GM21515 (cell line): ENCODE results near the gene KSR2.

Source experiments
- ATAC-seq: cut with Tn5 transposase; IDR thresholded peaks from one replicate; pipeline ENCODE4 v1.9.1; 2021; ENCODE audit not compliant: unreplicated experiment

KSR2 gene

DNA sequence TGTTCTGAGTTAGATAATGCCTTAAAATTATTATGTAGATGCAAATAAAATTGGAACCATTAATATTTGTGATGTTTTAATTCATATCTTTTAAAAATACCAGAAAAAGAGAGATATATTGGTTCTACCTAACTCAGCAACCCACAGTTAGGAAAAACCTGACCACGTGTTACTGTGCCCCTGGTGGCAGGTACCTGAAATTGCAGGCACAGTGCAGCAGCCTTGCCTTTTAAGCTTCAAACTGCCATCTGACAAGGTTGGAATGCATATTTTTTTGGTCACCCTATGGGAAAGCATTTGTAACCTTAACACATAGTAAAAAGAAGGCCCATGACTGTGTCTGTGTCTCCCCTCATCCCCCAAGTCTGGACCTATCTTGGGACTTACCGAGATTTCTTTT lies 498.0 kb downstream of the KSR2 start:
- no peak for ATAC-seq

DNA sequence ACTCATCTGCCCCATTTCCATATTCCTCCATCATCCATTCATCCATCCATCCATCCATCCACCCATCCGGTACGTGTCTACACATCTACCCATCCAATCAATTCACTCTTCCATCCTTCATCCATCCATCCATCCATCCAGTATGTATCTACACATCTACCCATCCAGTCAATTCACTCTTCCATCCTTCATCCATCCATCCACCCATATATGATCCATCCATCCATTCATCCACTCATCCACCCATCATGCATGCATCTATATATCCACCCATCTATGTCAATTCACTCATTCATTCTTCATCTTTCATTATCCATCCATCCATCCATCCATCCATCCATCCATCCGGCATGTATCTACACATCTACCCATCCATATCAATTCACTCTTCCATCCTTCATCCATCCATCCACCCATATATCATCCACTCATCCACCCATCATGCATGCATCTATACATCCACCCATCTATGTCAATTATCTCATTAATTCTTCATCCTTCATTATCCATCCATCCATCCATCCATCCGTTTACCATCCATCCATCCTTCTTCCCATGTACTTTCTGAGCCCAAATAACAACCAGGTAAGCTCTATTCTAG lies 498.8 kb downstream of the KSR2 start:
- no peak for ATAC-seq

DNA sequence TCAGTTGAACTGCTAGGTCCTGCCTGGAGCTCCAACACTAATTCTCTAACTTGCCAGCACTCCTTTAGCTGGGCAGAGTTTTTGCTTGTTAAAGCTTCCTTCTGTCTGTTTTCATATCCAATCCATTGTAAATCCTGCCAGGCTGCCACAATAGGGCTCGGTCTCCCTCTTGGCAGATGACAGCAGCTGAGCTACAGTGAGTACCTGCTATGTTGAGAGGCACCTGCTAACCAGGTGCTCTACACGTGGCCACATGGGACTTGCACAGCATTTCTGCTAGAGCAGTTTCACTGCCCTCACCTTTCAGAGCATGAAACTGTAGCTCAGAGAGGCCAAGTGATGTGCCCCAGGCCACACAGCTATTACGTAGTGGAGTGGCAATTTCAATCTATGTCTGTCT lies 500.8 kb downstream of the KSR2 start:
- no peak for ATAC-seq

DNA sequence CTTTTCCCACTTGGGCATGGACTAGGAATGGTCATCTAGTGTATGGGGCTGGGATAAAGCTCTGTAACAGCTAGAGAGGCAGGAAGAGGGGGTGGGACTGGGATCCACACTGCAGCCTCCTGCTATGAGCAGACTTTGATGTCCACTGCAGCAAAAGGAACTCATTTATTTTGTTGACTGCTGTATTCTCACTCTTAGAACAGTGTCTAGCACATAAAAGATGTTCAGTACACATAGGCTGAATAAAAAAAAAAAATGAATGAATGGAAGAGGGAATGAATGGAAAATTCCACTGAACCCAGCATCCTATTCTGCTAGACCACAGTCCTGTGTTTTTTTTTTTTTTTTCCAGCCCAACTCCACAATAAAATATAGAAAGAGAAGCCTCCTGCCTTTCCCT lies 501.2 kb downstream of the KSR2 start:
- no peak for ATAC-seq

DNA sequence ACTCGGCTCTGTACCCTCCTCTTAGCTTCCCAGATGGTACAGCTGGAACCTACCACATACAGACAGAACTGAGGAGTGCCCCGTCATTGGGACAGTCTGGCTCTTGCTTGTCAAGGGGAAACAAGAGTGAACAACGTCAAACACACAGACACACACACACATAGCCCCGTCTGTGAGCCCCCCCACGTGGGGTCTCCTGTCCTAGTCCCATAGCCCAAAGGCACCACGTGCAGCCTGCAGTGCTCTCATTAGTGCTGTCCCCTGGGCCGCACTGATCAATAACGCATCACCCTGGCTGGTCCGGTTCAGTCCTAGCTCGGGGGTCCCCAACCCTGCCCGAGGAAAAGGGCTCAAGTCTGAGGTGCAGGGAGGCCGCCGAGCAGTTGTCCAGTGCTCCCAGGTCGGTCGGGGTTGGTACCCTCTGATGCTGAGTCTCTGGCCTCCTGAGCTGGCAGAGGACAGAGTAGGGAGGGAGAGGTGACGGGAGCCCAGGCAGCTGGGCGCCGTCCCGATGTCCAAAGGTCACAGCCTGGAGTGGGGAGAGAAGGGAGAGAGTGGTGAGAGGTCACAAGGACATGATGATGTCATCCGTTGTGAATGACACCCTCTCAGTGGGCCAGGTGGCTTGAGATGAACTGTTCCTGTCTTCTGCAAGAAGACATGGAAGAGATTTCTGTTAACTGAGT lies 502.0 kb downstream of the KSR2 start:
- no peak for ATAC-seq

DNA sequence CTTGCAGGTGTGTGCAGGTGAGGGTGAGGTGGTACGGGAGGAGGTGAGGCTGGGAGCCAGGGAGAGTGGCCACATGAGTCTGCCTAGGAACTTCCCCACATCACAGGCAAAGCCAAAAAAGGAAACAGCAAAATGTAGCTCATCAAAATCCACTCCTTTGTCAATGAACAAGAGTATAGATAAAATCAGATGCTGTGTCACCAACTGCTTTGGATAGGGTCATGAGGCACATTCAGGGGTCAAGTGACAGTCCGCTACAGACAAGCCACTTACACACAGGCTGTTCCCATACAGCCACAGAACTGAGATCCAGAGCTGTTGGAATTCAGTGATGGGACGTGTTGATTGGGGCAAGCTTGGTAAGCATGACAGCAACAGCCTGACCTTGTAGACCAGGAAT lies 507.1 kb downstream of the KSR2 start:
- ATAC-seq: no peak

DNA sequence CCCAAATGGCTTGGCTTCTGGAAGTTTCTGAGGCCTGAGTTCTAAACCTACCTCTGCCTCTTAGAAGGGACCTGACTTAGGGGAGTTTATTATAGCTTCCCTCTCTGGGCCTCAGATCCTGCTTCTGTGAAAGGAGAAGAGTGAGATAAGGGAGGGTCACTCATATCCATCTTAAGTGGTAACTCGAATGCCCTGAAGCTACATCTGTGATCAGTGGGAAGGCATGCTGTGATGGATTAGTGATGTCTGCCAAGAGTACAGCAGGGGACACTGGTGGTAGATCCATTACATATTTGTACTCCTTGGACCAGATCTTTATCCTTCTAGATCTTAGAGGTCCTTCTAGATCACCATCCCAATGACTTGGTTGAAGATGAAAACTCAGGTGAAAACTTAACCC lies 509.6 kb downstream of the KSR2 start:
- ATAC-seq: no peak

DNA sequence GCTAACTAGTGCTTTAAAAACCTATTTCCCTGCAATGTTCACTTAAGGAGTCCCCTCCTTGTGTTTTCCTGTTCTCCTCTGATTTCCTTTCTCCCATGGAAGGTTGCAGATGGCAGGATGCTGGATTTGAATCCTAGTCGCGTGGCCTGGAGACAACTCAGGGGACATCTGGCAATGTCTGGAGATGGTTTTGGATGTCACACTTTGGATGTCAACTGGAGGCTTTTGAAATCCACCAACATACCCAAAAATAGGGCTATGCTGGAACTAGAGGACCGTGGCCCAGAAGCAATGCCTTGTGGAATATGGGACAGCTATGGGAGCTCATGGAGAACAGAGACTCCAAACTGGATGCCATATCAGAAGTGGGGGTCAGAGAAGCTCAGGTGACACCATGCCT lies 511.6 kb downstream of the KSR2 start:
- no peak for ATAC-seq

DNA sequence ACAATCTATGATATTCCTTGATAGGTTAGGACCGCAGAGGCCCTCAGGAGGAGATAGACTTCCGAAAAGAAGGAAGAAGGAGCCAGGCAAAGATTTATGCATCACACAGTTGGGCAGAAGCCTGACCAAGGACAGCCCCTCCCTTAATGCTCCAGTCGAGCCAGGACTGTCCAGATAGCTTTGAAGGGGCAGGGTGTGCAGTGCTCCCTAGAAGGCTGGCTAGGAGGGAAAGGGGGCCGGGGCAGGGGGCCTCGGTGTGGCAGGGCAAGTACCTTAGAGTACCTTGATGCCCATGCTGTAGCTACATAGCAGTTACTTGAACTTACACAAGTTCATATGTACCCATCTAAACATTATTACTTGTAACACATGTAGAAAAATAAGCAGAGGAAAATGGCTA lies 512.7 kb downstream of the KSR2 start:
- no peak for ATAC-seq

DNA sequence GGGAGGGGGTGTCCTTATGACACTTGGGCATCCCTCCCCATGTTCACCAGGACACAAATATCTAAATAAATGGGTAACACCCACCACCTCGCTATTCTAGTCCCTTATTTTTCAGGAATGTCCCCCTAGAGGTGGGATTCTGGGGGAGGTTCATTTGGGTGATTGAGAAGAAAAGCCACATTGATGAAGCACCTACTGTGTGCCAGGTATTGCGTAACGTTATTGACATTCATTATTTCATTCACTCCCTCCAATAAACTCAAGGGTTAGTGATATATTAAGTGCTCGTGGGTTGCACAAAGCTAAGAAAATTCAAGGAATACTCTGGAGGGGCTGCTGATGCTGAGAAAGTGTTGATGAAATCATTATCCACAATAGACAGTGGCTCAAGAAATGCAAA lies 514.8 kb downstream of the KSR2 start:
- no peak for ATAC-seq

DNA sequence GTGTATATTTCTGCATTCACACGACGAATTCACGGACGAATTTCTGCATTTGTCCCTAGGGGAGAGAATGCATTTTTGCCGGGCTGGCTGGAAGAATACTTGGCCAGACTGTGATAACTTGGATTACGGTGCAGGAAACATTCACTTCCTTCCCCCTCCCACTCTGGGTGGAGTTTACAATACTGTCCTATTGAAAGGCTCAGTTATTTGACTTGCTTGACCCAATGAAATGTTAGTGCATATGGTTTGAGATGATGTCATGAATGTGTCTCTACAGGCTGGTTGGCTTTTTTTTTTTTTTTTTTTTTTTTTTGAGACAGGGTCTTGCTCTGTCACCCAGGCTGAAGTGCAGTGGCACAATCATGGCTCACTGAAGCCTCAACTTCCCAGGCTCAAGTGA lies 516.7 kb downstream of the KSR2 start:
- no peak for ATAC-seq

DNA sequence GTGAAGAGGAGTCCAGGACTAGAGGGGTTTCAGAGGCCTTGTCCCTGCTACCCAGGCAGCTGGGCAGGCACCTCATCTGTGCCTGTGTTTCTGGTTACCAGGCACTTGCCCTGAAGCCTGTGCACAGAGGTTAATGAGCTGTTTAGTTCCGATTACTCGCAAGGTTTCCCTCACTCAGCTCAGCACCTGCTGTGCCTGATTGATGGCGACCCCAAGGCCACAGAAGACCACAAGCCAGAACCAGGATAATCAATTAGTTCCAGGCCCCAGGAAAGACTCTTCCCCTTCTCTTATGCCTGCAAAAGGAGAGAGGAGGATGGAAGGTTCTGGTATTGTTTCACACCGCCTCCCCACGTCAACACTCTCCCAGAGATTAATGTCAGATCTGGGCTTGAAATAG lies 518.6 kb downstream of the KSR2 start:
- no peak for ATAC-seq

DNA sequence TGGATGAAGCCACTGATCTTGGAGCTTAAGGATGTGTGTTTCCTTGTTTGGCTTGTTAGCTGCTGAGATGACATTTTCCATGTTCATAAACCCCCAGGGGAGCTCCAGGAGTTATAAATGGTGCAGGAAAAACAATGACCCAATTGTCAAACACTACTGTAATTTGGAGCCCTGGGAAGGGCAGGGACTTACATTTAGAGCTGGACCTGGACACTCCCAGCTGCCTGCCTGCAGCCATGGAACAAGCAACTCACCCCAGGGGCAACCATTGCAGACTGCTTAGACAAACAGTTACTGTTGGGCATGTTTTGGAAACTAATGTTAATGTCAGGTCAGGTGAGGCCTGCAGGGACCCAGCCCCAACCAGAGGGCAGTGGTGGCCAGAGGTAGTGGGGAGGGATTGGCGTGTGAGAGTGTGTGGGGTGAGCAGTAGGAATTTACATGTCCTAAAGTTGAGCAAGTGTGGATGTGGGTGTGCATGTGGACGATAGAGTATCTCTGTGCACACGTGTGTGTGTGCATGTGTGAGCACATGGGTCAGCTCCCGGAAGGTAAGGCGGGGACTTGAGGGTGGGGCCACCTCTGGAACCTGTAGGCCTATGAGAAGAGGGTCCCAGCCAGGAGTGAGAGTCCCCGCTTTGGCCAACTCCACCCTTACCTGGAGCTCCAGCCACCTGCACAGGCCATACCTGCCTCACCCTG lies 521.0 kb downstream of the KSR2 start:
- no peak for ATAC-seq

DNA sequence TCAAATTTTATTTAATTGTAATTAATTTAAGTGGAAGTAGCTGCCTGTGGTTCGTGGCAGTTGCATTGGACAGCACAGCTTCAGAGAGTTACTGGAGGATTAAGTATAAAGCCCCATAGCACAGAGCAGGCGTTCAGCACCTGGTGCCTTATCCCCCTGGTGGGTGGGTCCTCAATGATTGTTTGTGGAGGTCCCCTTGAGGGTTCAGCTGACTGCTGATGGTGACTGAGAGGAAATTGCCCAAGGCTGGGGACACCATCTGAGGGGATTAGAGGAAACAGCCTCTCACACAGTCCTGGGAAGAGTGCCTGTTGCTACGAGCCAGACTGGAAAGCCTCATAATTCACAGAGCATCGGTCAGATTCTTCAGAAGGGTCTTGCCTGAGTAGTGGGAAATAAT lies 524.0 kb downstream of the KSR2 start:
- ATAC-seq: no peak

DNA sequence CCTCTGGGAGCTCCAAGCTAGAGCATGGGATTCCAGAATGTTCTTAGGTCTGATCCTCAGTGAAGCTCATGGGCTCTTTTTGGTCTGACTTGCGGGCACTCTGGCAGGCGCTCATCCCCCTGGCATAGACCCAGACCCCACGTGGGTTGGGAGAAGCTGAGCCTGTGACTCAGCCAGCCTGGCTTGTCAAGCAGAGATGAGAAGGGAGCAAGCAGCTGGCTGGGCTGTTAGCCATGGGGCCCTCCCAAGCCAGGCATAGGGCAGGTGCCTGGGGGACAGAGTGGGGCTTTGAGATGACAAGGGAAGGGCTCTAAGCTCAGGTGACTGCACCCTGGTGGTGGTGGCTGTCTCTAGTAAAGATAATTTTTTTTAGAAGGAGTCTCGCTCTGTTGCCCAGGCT lies 527.0 kb downstream of the KSR2 start:
- no peak for ATAC-seq

DNA sequence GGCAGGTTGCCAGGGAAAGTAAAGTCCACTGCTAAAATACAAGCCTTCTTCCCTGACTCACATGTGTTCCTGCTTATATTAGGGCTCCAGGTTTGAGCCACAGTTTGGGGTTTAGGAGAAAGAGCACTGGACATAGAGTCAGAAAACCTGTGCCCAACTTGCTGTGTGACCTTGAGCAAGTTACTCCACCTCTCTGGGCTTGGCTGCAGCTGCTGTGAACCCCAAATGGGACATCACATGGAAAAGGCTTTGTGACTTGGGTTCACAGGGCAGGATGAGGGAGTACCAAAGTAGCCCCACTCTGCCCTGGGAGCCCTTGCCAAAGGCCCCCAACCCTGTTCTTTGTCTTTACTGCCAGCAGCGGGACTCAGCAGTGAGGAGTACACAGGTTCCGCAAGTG lies 528.4 kb downstream of the KSR2 start:
- no peak for ATAC-seq

DNA sequence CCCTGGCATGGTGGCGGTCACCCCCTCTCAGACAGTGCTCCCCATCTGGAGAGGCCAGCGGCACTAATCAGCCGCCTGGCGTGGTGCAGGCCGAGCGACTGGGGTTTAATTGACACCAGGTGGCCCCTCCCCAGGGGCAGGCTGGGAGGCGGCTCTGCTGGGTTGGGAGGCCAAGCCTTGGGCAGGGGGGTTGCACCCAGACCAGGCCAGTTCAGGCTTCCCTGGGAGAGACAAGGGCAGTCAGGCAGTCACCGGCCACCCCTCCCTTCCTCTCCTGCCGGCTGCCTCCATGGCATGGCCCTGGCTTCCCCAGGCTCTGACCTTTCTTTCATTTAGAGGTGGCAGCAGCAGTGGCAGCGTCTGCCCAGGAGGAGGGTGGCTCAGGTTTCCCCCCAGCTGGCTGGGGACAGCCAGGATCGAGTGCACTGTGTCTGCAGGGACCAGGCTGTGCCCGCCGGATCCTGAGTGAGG lies 529.2 kb downstream of the KSR2 start:
- no peak for ATAC-seq

DNA sequence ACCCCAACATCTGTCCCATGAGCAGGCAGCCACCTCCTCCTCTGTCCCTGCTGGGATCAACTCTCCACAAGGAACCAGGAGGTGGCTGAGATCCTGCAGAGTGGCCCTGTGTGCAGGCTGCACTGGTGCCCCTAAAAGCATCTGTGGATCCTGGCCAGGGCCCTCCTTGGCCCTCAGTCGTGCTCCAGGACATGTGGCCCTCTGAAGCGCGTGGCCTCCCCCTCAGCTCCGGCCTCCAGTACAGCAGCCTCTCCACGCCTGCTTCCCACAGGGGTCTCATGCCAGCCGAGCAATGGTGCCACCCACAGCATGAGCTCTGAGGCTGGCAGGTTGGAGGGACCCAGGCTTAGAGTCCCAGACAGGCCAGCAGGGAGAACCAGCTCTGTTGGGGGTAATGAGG lies 530.0 kb downstream of the KSR2 start:
- no peak for ATAC-seq

DNA sequence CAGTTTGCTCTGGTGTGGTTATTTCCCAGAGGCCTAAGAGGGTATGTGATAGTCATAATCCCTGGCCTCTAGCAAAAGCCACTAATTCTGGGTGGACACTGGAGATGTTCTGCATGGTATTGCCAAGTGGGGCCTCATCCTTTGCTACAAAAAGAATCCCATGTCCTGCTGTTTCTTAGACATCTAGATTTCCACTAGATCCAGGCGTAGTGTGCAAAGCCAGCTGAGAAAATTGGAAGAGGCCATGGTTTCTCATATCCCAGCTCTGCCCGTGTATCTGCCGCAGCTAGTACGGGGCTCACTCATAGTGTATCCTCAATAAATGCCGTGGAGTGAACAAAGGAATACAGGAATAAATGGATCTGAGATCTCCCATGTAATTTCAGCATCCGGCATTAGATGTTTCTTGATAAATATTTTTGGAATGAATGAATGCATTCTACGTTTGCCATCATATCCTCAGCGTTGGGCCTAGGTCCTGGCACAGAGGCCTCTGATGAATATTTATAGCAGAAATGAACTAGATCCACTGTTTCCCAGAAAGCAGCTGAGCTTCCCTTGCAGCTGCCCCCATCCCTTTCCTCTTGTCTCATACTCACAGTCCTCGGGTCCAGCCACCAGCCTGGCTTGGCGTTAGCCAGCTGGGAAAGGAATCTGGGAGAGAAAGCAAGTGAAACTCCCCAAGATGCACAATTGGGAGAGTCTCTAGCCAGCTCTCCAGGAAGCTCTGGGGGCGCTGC lies 531.1 kb downstream of the KSR2 start:
- no peak for ATAC-seq

DNA sequence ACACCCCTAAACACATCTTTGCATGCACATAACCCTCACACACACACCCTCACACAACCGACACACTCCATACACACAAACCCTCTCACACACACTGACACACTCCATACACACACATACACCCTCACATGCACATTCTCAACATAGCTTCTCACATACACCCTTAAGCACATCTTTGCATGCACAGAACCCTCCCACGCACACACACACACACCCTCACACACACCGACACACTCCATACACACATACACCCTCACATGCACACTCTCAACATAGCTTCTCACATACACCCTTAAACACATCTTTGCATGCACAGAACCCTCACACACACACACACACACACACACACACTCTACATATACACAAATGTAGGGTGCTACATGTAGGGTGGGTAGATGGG lies 534.9 kb downstream of the KSR2 start:
- no peak for ATAC-seq

DNA sequence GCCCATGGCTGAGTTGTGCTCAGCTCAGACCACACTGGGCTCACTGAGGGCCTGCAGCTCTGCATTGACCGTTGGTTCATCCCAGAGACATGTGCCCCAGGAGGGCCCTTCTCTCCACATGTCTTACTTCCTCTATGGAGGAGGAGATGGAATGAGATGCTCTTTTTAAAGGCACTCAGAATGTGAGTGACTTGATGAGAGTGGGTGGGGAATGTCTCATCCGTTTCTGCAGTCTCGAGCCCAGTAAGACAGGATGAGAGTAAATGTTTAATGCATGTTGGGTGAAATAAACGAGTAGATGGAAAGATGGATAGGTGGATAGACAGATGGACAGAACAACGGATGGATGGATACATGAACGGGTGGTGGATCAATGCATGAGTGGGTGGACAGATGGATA lies 538.5 kb downstream of the KSR2 start:
- ATAC-seq: no peak

DNA sequence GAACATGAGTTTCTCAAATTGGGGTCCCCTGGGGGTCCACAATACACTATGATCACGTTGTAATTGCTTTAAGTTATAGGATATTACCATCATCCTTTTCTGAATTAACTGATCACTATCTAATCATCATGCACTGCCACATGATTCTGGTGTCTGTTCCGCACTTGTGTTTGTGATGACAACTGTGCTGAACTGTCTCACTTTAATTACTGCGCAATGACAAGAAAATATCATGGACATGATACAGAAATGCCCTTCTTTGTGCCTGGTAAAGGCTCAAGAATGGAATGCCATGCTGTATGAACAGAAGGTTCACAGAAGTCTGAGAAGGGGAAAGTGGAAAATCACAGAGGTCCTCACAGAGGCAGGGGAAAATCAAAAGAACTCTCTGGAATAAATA lies 541.6 kb downstream of the KSR2 start:
- no peak for ATAC-seq
